HG02798 (cell line): ENCODE results near the gene NBEA.
A peak's percentile ranks its signal among the peaks of the same experiment; 100 is the strongest.

ENCODE experiments used
- ATAC-seq: cut with Tn5 transposase; IDR thresholded peaks from one replicate; pipeline ENCODE4 v1.9.1; 2021; ENCODE audit warnings: mild to moderate bottlenecking; ENCODE audit not compliant: unreplicated experiment, poor library complexity

The NBEA gene

GRCh38 chr13:35716186-35716585 lies 774.1 kb downstream of the NBEA start:
- ATAC-seq = no peak

GRCh38 chr13:35716729-35717128 lies 774.7 kb downstream of the NBEA start:
- no peak for ATAC-seq

- no peak for ATAC-seq
Observed at GRCh38 chr13:35718084-35718483, 776.0 kb downstream of the NBEA start.

GRCh38 chr13:35720290-35720689 lies 778.2 kb downstream of the NBEA start:
- no peak for ATAC-seq

- ATAC-seq = peak; percentile 54
Observed at GRCh38 chr13:35720690-35721554, 778.9 kb downstream of the NBEA start.
